PC-3 (cell line): ENCODE measurements around the gene RANGAP1.

Experiments
- EZH2 ChIP-seq: fragments of 300-600 bp; sonication (generic); IDR thresholded peaks from one replicate; pipeline ENCODE4 v1.6.1; 2017; ENCODE audit warnings: antibody characterized with exemption, mild to moderate bottlenecking, low read length; ENCODE audit not compliant: unreplicated experiment
- EZH2phosphoT487 ChIP-seq: fragments of 300-600 bp; sonication (generic); IDR thresholded peaks from 2 replicates; pipeline ENCODE4 v1.6.1; 2018; ENCODE audit warnings: mild to moderate bottlenecking, antibody characterized with exemption, low read length, borderline replicate concordance
- TF ChIP-seq, protein P1 (sequence below): fragments of 300-600 bp; sonication (generic); conservative IDR thresholded peaks from 2 replicates; pipeline ENCODE4 v1.5.1; 2017; ENCODE audit warnings: antibody characterized with exemption, low read depth, mild to moderate bottlenecking, low read length

DNA sequence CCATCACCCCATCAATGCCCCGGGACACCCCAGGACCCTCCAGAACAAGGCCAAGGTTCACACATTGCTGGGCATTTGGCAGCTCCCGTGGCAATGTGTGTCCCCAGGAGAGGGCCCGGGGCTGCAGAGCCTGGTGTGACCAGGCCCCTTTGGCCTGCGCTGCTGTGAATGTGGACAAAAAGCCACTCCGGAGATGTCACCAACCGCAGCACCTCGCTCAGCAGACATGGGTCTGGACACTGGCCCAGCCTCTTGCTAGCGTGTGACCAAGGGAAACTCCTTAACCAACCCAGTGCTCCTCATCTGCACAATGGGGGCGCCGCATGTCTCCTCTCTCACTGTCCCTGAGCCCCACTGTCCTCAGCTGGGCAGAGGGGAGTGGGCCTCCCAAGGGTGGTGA, 37.2 kb downstream of the RANGAP1 start:
- TF ChIP-seq EZH2phosphoT487 (no peak), EZH2 (no peak)
- TF ChIP-seq, protein P1, sequence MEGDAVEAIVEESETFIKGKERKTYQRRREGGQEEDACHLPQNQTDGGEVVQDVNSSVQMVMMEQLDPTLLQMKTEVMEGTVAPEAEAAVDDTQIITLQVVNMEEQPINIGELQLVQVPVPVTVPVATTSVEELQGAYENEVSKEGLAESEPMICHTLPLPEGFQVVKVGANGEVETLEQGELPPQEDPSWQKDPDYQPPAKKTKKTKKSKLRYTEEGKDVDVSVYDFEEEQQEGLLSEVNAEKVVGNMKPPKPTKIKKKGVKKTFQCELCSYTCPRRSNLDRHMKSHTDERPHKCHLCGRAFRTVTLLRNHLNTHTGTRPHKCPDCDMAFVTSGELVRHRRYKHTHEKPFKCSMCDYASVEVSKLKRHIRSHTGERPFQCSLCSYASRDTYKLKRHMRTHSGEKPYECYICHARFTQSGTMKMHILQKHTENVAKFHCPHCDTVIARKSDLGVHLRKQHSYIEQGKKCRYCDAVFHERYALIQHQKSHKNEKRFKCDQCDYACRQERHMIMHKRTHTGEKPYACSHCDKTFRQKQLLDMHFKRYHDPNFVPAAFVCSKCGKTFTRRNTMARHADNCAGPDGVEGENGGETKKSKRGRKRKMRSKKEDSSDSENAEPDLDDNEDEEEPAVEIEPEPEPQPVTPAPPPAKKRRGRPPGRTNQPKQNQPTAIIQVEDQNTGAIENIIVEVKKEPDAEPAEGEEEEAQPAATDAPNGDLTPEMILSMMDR: no peak
